CD4-positive, alpha-beta T cell (primary cell): ENCODE data around the gene LDLRAD4. TPM values are rescaled to one million over a fixed set of nuclear protein-coding genes. Genes with fewer than 3 reads are reported as not detected.

Source experiments
- ATAC-seq: fragments of 200-7000 bp; cut with Tn5 transposase; one replicate; pipeline ENCODE4 v1.10.0; 2022; ENCODE audit warnings: mild to moderate bottlenecking; ENCODE audit not compliant: poor library complexity
- CTCF ChIA-PET: fragments of 350-600 bp; sonication (Branson Sonifier 250); formaldehyde crosslinking; loops from one replicate; lab custom pipeline; 2021; ENCODE audit warnings: antibody characterized with exemption, inconsistent platforms; lab: Charles Lee
- POLR2A ChIA-PET: fragments of 350-600 bp; sonication (Branson Sonifier 250); formaldehyde crosslinking; loops from one replicate; lab custom pipeline; 2021; ENCODE audit warnings: antibody characterized with exemption, inconsistent platforms; lab: Charles Lee
- DNase-seq, 14 experiments: peaks; one replicate each; pipeline ENCODE4 v3.0.0-alpha.2; 2013 to 2020; ENCODE audit warnings: mixed read lengths in 2 of 14
- H3K27ac ChIP-seq, 2 donors: one replicate each; pipeline versions ENCODE4 v1.5.1 to v1.7.0; 2013; ENCODE audit warnings: low read length in 2 of 2, low read depth in 1 of 2, mild to moderate bottlenecking in 1 of 2
- H3K27me3 ChIP-seq, 2 experiments: 1 replicate in 1 of 2; 2 replicates in 1 of 2; pipeline versions ENCODE4 v1.6.1 to v1.7.0; 2013; ENCODE audit warnings: low read length in 2 of 2, control low read depth in 1 of 2, mild to moderate bottlenecking in 1 of 2, moderate library complexity in 1 of 2; ENCODE audit not compliant: insufficient read depth in 2 of 2, control insufficient read depth in 1 of 2
- H3K36me3 ChIP-seq: one replicate; pipeline ENCODE4 v1.6.1; 2013; ENCODE audit warnings: low read length, control low read depth; ENCODE audit not compliant: insufficient read depth
- H3K4me1 ChIP-seq: one replicate; pipeline ENCODE4 v1.6.1; 2013; ENCODE audit warnings: low read length, control low read depth; ENCODE audit not compliant: insufficient read depth
- H3K4me3 ChIP-seq: one replicate; pipeline ENCODE4 v1.5.1; 2013; ENCODE audit warnings: mild to moderate bottlenecking, low read length, moderate library complexity
- H3K9me3 ChIP-seq, 2 experiments: 1 replicate in 1 of 2; 2 replicates in 1 of 2; pipeline versions ENCODE4 v1.6.1 to v1.7.0; 2013; ENCODE audit warnings: low read length in 2 of 2, mild to moderate bottlenecking in 2 of 2, control low read depth in 1 of 2, moderate library complexity in 1 of 2; ENCODE audit not compliant: control insufficient read depth in 1 of 2, insufficient read depth in 1 of 2
- H3K27ac Mint-ChIP-seq: one replicate; pipeline ENCODE4 v1.8.0; 2020; ENCODE audit warnings: mixed read lengths
- H3K27me3 Mint-ChIP-seq: one replicate; pipeline ENCODE4 v1.8.0; 2021; ENCODE audit warnings: mixed read lengths
- H3K36me3 Mint-ChIP-seq: one replicate; pipeline ENCODE4 v1.8.0; 2021; ENCODE audit warnings: low read depth, mixed read lengths
- H3K4me1 Mint-ChIP-seq: one replicate; pipeline ENCODE4 v1.8.0; 2021; ENCODE audit warnings: low read depth, mixed read lengths
- H3K4me3 Mint-ChIP-seq: one replicate; pipeline ENCODE4 v1.8.0; 2020; ENCODE audit warnings: mild to moderate bottlenecking, mixed read lengths
- H3K9me3 Mint-ChIP-seq: one replicate; pipeline ENCODE4 v1.8.0; 2020; ENCODE audit warnings: mixed read lengths
- intact Hi-C, 2 experiments: fragments of 100-400 bp; cut with DNase I in 1 of 2; cut with micrococcal nuclease in 1 of 2; formaldehyde crosslinking; loops; one replicate each; pipeline versions ENCODE4 v1.15.1 to v1.9.0; 2023 to 2025; cut with DNase I, micrococcal nuclease
- total RNA-seq, 174 experiments: library from RNA in 2 of 174; stranded (reverse) in 2 of 174; gene quantifications; one replicate each; pipeline ENCODE4 v1.2.3 and lab custom pipeline; 2021 to 2026
- TF ChIP-seq, protein P1 (sequence below): fragments of 200-600 bp; IDR thresholded peaks from one replicate; pipeline ENCODE4 v1.8.0; 2022; ENCODE audit warnings: antibody characterized with exemption, mild to moderate bottlenecking

The LDLRAD4 gene
- total RNA-seq, 2 experiments from 2014 or later, result 51.9 to 52.7 TPM

DNA sequence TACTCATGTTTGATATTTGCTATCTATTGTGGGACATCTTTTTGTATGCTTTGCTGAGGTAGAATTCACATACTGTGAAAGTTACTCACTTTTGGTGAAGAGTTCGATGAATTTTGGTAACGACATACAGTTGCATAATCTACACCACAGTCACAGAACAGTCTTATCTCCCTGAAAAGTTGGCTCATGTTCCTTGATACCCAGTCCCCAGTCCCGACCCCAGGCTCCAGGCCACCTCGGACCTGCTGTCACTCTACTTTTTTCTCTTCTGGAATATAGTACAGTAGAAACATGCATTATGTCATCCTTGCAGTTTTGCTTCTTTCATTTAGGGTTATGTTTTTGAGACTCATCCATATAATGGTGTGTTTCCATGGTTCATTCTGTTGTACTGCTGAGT lies 316.1 kb downstream of the LDLRAD4 start:
- Mint-ChIP-seq H3K27me3 (no peaks in the 10 kb centered on the region), H3K4me1 (peaks cover 72% of the 10 kb centered on the region), H3K9me3 (no peaks in the 10 kb centered on the region), H3K36me3 (no peaks in the 10 kb centered on the region), H3K4me3 (no peak overlapping the region), H3K27ac (peak overlapping the region; percentile 53)
- DNase-seq (no peak), ATAC-seq (no peak)
- POLR2A ChIA-PET, result no interaction called here
- Histone ChIP-seq H3K4me3 (no peak overlapping the region), H3K27ac (no peak overlapping the region), H3K27me3 (no peaks in the 10 kb centered on the region), H3K9me3 (no peaks in the 10 kb centered on the region), H3K36me3 (peaks cover 3% of the 10 kb centered on the region), H3K4me1 (peaks cover 23% of the 10 kb centered on the region)
- intact Hi-C loops, result loop anchor here in 1 of 2 experiments (5.0 kb wide), 2 partner anchors 67 to 78 kb away; no protein-coding TSS in a partner anchor
- CTCF ChIA-PET, result no interaction called here
- TF ChIP-seq, protein P1, sequence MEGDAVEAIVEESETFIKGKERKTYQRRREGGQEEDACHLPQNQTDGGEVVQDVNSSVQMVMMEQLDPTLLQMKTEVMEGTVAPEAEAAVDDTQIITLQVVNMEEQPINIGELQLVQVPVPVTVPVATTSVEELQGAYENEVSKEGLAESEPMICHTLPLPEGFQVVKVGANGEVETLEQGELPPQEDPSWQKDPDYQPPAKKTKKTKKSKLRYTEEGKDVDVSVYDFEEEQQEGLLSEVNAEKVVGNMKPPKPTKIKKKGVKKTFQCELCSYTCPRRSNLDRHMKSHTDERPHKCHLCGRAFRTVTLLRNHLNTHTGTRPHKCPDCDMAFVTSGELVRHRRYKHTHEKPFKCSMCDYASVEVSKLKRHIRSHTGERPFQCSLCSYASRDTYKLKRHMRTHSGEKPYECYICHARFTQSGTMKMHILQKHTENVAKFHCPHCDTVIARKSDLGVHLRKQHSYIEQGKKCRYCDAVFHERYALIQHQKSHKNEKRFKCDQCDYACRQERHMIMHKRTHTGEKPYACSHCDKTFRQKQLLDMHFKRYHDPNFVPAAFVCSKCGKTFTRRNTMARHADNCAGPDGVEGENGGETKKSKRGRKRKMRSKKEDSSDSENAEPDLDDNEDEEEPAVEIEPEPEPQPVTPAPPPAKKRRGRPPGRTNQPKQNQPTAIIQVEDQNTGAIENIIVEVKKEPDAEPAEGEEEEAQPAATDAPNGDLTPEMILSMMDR, result no peak

DNA sequence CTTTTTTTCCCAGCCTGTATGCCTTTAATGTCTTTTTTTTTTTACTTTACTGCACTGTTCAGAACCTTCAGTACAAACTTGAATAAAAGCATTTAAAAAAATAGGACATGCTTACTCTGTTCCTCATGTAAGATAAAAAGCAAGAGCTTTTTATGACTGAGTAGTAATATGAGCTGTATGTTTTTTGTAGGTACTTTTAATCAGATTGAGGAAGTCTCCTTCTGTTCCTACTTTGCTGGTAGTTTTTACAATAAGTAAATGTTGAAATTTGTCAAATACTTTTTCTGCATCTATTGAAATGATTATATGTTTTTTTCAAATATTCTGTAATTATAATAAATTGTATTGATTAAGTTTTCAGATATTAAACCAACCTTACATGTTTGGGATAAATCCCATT lies 318.0 kb downstream of the LDLRAD4 start:
- peaks cover 91% of the 10 kb centered on the region for H3K4me1 Mint-ChIP-seq
- intact Hi-C loops, result loop anchor here in 1 of 2 experiments (5.0 kb wide), 2 partner anchors 69 to 76 kb away; no protein-coding TSS in a partner anchor
- H3K27ac ChIP-seq, result no peak overlapping the region
- no peak overlapping the region for H3K4me3 ChIP-seq
- no peaks in the 10 kb centered on the region for H3K27me3 ChIP-seq
- H3K36me3 Mint-ChIP-seq, result peaks cover 4% of the 10 kb centered on the region
- H3K9me3 Mint-ChIP-seq, result no peaks in the 10 kb centered on the region
- H3K9me3 ChIP-seq, result no peaks in the 10 kb centered on the region
- H3K4me1 ChIP-seq, result peaks cover 36% of the 10 kb centered on the region
- ATAC-seq (no peak), DNase-seq (no peak)
- H3K36me3 ChIP-seq, result peaks cover 3% of the 10 kb centered on the region
- H3K4me3 Mint-ChIP-seq, result no peak overlapping the region
- peak overlapping the region; percentile 82 for H3K27ac Mint-ChIP-seq
- TF ChIP-seq, protein P1, result no peak
- POLR2A ChIA-PET, result interaction anchor here (0.7 to 1.1 kb wide), 2 partner anchors 24 to 390 kb away, joined by 3 read pairs; no protein-coding TSS in a partner anchor
- no peaks in the 10 kb centered on the region for H3K27me3 Mint-ChIP-seq
- CTCF ChIA-PET, result interaction anchor here (1.1 kb wide), 1 partner anchor 50 kb away, joined by 5 read pairs; no protein-coding TSS in a partner anchor

DNA sequence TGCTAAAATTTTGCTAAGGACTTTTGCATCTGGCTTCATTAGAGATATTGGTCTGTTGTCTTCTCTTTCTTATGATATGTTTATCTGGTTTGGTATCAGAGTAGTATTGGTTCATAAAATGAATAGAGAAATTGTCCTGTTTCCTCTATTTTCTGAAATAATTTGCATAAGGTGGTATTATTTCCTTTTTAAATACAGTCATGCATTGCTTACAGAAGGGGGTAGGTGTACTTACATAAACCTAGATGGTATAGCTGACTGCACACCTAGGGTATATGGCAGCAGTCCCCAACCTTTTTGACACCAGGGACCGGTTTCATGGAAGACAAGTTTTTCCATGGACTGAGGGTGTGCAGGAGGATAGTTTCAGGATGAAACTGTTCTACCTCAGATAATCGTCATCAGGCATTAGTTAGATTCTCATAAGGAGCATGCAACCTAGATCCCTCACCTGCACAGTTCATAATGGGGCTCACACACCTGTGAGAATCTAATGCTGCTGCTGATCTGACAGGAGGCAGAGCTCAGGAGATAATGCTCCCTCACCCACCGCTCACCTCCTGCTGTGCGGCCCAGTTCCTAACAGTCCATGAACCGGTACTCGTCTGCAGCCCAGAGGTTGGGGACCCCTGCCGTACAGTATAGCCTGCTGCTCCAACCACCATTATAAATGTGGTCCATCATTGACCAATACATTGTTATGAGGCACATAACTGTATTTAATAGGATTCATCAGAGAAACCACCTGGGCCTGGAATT lies 318.6 kb downstream of the LDLRAD4 start:
- no peaks in the 10 kb centered on the region for H3K9me3 Mint-ChIP-seq
- ATAC-seq (no peak), DNase-seq (no peak)
- peak overlapping the region; percentile 42 for H3K4me3 Mint-ChIP-seq
- Histone ChIP-seq H3K4me1 (peaks cover 36% of the 10 kb centered on the region), H3K9me3 (no peaks in the 10 kb centered on the region), H3K27ac (no peak overlapping the region), H3K27me3 (no peaks in the 10 kb centered on the region), H3K36me3 (peaks cover 1% of the 10 kb centered on the region), H3K4me3 (no peak overlapping the region)
- H3K4me1 Mint-ChIP-seq, result peaks cover 95% of the 10 kb centered on the region
- ChIA-PET POLR2A (interaction anchor here (0.7 kb wide), 1 partner anchor 25 kb away, joined by 3 read pairs; no protein-coding TSS in a partner anchor), CTCF (interaction anchor here (1.1 kb wide), 1 partner anchor 51 kb away, joined by 5 read pairs; no protein-coding TSS in a partner anchor)
- H3K27ac Mint-ChIP-seq, result peak overlapping the region; percentile 82
- no peaks in the 10 kb centered on the region for H3K27me3 Mint-ChIP-seq
- TF ChIP-seq, protein P1, result no peak
- peaks cover 10% of the 10 kb centered on the region for H3K36me3 Mint-ChIP-seq
- intact Hi-C loops, result loop anchor here in 1 of 2 experiments (5.0 kb wide), 2 partner anchors 70 to 75 kb away; no protein-coding TSS in a partner anchor
